ENCODE data around the gene POU2AF3. TPM values are rescaled to one million over a fixed set of nuclear protein-coding genes. Genes with fewer than 3 reads are reported as not detected.
"Not testable (repeated sequence)": the region's sequence is repeated elsewhere in the genome, so short reads cannot be mapped to it uniquely, and the experiment has no call there.

The POU2AF3 gene
- total and polyA plus RNA-seq, 10 of the 15 experiments (the other 5 are each of a cell fraction or from before 2014, with no cell fraction given): 0.17 TPM; not detected in 8

- H3K4me3 ChIP-seq: no peak overlapping the region
- H3K9me3 ChIP-seq (replicated peaks; ENCODE audit: control insufficient read depth, insufficient read depth, low read length): no peaks in the 10 kb centered on the region
- no peaks in the 10 kb centered on the region for H4K20me1 ChIP-seq (ENCODE audit: control insufficient read depth, insufficient read depth)
- H3K79me2 ChIP-seq (ENCODE audit: control insufficient read depth, insufficient read depth, low read length): no peaks in the 10 kb centered on the region
- ChIA-PET POLR2A (no interaction called here), RAD21 (ENCODE audit: unreplicated experiment) (no interaction called here), CTCF (no interaction called here), SMC1A (ENCODE audit: uncharacterized antibody, unreplicated experiment) (interaction anchor here (1.1 kb wide), 1 partner anchor 182 kb away, joined by 3 read pairs; no protein-coding TSS in a partner anchor)
- H3K9ac ChIP-seq (ENCODE audit: control insufficient read depth, insufficient read depth, low read length): no peak overlapping the region
- DNase-seq (ENCODE audit: low read depth, low spot score): no peak
- 63% methylated on average over 2 of the region's 2 CpGs for WGBS (ENCODE audit: insufficient coverage, insufficient replicate concordance, low lambda C conversion rate, missing lambda C conversion rate)
- BruUV-seq (replicated peaks): no TSS peak
- H3K27me3 ChIP-seq (replicated peaks in 1 of 2; ENCODE audit: control insufficient read depth in 2 of 2, insufficient read depth in 2 of 2, low read length in 1 of 2): peaks cover 0 to 3% of the 10 kb centered on the region in 2 experiments; a peak in 2 of 4 replicates
- intact Hi-C loops (cut with micrococcal nuclease; ENCODE audit: unreplicated experiment) (no loop called here), in situ Hi-C loops (cut with MboI) (no loop called here)
- H3K36me3 ChIP-seq (ENCODE audit: control insufficient read depth in 2 of 2, insufficient read depth in 2 of 2, low read length in 1 of 2): no peaks in the 10 kb centered on the region
- no peak overlapping the region for H2AFZ ChIP-seq (ENCODE audit: control insufficient read depth, low read depth, low read length)
- ATAC-seq: no peak
- no peak overlapping the region for H3K27ac ChIP-seq (ENCODE audit: control insufficient read depth, insufficient read depth)
- TF ChIP-seq EED (IDR thresholded peaks at IDR 0.05; ENCODE audit: low read depth) (no peak), EZH2 (IDR thresholded peaks at IDR 0.05; ENCODE audit: borderline replicate concordance, control insufficient read depth, low read depth, low read length) (no peak), ZNF24 (IDR thresholded peaks at IDR 0.05) (no peak), ATF7 (IDR thresholded peaks at IDR 0.05; ENCODE audit: low read depth) (no peak), SMAD5 (IDR thresholded peaks at IDR 0.05; ENCODE audit: low read depth) (no peak), MAX (IDR thresholded peaks at IDR 0.05; ENCODE audit: low read depth, low read length) (no peak), PBX3 (IDR thresholded peaks at IDR 0.05; ENCODE audit: insufficient replicate concordance, low read depth, low read length) (no peak), CEBPZ (IDR thresholded peaks at IDR 0.05; ENCODE audit: low read depth, low read length) (no peak)
- no peak for FAIRE-seq
- no peak overlapping the region for H3K4me2 ChIP-seq (ENCODE audit: control insufficient read depth, insufficient read depth)
- H3K4me1 ChIP-seq (ENCODE audit: control insufficient read depth, insufficient read depth, low read length): no peaks in the 10 kb centered on the region
Observed at GRCh38 chr11:111265421-111265820, 32.9 kb upstream of the POU2AF3 start.

GRCh38 chr11:111268303-111268702, 30.0 kb upstream of the POU2AF3 start:
- H3K36me3 ChIP-seq (ENCODE audit: control insufficient read depth in 2 of 2, insufficient read depth in 2 of 2, low read length in 1 of 2); H3K9ac ChIP-seq (ENCODE audit: control insufficient read depth, insufficient read depth, low read length); H3K4me1 ChIP-seq (ENCODE audit: control insufficient read depth, insufficient read depth, low read length); intact Hi-C loops (cut with micrococcal nuclease; ENCODE audit: unreplicated experiment); H2AFZ ChIP-seq (ENCODE audit: control insufficient read depth, low read depth, low read length); H3K27ac ChIP-seq (ENCODE audit: control insufficient read depth, insufficient read depth); in situ Hi-C loops (cut with MboI); H3K9me3 ChIP-seq (replicated peaks; ENCODE audit: control insufficient read depth, insufficient read depth, low read length); H3K4me2 ChIP-seq (ENCODE audit: control insufficient read depth, insufficient read depth); H3K79me2 ChIP-seq (ENCODE audit: control insufficient read depth, insufficient read depth, low read length); ATAC-seq; BruUV-seq (replicated peaks); H4K20me1 ChIP-seq (ENCODE audit: control insufficient read depth, insufficient read depth); POLR2A ChIA-PET; H3K4me3 ChIP-seq; H3K27me3 ChIP-seq (replicated peaks in 1 of 2; ENCODE audit: control insufficient read depth in 2 of 2, insufficient read depth in 2 of 2, low read length in 1 of 2); DNase-seq (ENCODE audit: low read depth, low spot score); FAIRE-seq; RAD21 ChIA-PET (ENCODE audit: unreplicated experiment): not testable (repeated sequence)
- WGBS (ENCODE audit: insufficient coverage, insufficient replicate concordance, low lambda C conversion rate, missing lambda C conversion rate): 14% methylated on average over 4 of the region's 4 CpGs
- CTCF ChIA-PET: interaction anchor here (0.8 to 1.2 kb wide), 3 partner anchors 16 to 156 kb away, joined by 3 to 4 read pairs (median 3); no protein-coding TSS in a partner anchor
- SMC1A ChIA-PET (ENCODE audit: uncharacterized antibody, unreplicated experiment): interaction anchor here (1.3 kb wide), 1 partner anchor 13 kb away, joined by 3 read pairs; no protein-coding TSS in a partner anchor
